Sciatic nerve (tissue), 2 donors: ENCODE data around the gene RFESD. TPM values are rescaled to one million over a fixed set of nuclear protein-coding genes. Genes with fewer than 3 reads are reported as not detected.
A peak's percentile ranks its signal among the peaks of the same experiment; 100 is the strongest.

Source experiments
- ATAC-seq: fragments of 200-7000 bp; cut with Tn5 transposase; one replicate; pipeline ENCODE4 v1.9.1; 2020; ENCODE audit warnings: mild to moderate bottlenecking, moderate library complexity
- DNase-seq: peaks from one replicate; pipeline ENCODE4 v3.0.0-alpha.2; 2020; ENCODE audit warnings: low spot score
- intact Hi-C: fragments of 100-400 bp; cut with DNase I; formaldehyde crosslinking; loops from one replicate; pipeline ENCODE4 v1.14.2; 2022
- total RNA-seq: library from RNA; stranded (reverse); fragmentation: NEBNext Ultra II Directional; extraction: Animal tissue kit (Norgen Biotek cat#: 25700); gene quantifications from one replicate; pipeline ENCODE4 v1.2.1, GENCODE V29; 2021
- donor health status: DM: no; HTN: no; CAD: no.
- donor health status: DM: no; HTN: no; CAD: no.

Gene RFESD
- 3.9 TPM for total RNA-seq

DNA sequence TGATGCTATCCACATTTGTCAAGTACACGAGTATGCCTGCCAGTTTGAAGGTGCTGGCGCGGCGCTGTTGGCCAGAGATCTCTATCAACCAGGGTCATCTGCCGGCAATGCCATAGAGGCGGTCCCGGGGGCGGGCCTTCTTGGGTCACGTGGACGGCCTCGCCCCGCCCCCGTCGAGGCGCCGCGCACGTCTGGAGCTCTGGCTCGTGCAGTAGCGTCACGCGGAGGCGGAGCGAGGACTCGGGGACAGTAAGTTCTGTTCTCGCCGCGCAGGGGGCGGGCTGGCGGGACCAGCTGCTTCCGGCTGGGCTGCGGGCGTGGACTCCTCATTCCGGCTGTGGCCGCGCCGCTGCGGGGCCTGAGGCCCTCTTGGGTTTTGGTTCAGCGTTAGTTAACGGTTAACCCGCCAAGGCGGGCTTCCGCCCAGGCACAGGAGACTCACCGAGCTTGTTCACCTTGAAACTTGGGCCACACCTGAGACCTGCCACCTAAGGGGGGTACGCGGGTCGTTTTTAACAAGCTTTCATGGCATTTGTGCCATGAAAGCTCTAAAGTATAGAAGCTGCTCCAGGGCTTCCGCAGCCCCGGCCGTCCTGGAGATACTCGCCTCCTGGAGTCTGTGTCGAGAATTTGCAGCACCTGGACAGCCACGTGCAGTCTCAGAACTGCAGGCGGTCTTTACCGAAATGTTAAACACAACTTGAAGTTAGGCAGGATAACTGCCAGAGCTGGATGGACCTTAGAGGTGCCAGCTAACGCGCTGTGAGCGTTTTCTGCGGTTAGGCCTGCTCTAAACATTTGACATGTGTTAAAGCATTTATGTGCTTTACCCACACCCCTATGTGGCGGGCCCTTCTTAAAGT, at the start of gene RFESD:
Gene RFESD, plus strand, starts transcription at position 209 of the 863 bp plus-strand sequence. CDS start 5,495 bp downstream, outside the sequence.
- DNase-seq (peak; percentile 99), ATAC-seq (peak; percentile 99)
- intact Hi-C loops = loop anchor here (10.0 kb wide), 2 partner anchors 88 to 198 kb away; partner anchors contain the start of gene RHOBTB3

DNA sequence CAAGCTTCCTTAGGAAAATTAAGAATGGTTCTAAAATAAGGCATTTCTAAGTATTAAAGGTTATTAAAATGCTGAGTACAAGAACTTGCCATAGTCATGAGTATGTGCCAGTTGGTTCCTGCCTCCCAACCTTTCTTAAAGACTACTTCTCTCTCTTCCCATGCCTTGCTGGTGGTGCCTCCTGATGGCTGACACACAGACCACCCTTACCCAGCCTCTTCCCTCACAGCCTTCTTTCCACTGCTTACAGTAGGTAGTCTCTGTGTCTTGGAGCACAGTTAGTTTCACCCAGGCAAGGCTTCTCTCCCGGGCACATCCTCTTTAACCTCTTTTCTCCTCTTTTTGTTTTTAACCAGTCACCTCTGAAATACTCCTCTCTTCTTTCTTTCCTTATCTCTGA, 47.3 kb upstream of the RFESD start:
- intact Hi-C loops = no loop called here
- DNase-seq (no peak), ATAC-seq (no peak)

DNA sequence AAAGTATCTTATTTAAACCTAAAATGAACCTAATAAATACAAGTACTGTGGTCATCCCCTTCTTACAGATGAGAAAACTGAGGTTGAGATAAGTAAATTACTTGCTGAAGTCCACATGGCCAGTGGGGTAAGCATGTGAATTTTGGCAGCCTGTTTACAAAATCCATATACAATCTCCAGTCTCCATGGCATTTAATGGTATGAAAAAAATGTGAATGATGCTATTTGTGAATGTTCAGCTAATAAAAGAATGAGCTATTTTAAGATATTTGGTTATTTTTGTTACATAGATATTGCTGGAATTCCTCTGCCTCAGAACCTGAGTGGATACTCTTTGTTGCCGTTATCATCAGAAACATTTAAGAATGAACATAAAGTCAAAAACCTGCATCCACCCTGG, 46.0 kb upstream of the RFESD start:
- intact Hi-C loops = no loop called here
- no peak for ATAC-seq
- DNase-seq = no peak

DNA sequence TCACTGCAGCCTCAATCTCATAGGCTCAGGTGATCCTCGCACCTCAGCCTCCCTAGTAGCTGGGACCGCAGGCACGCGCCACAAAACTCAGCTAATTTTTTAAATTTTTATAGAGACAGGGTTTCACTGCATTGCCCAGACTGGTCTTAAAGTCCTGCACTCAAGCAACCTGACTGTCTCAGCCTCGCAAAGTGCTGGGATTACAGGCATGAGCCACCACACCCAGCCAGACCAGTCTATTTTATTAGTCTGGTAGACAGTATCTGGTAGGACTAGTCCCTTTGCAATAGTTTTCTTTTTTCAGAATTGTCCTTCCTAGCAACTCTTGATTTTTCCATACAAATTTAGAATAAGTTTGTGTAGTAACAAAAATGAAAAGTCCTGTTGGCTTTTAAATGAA, 40.8 kb upstream of the RFESD start:
- intact Hi-C loops = no loop called here
- DNase-seq (no peak), ATAC-seq (no peak)

DNA sequence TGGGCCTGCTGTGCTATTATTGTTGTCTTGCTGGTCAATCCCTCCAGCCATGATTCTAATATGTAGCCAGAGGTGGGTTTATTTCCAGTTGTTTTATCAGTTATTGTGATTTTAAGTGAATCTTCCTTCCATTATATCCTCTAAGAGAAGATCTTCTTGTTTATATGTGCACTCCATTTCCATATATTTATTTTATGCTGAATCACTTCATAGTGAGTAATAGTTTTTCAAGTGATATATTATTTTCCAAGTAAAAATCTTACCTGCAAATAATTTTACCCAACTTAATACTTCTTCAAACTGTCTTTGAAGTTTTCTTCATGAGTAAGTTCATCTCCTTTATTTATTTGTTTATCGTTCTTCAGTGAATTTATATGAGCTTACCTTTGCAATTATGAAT, 40.2 kb upstream of the RFESD start:
- ATAC-seq (no peak), DNase-seq (no peak)
- intact Hi-C loops = no loop called here

DNA sequence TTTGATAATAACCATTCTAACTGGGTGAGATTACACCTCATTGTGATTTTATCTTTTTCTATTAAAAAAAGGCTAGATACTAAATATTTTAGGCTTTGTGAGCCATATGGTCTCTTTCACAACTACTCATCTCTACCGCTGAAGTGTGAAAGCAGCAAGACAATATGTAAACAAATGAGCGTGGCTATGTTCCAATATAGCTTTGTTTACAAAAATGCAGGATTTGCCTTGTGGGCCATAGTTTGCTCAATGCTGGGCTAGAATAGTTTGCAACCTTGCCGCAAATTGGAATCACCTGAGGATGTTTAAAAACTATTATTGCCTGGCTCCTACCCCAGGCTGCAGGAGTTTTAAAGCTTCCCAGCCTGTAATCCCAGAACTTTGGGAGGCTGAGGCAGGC, 36.9 kb upstream of the RFESD start:
- DNase-seq = no peak
- no peak for ATAC-seq
- intact Hi-C loops = no loop called here

DNA sequence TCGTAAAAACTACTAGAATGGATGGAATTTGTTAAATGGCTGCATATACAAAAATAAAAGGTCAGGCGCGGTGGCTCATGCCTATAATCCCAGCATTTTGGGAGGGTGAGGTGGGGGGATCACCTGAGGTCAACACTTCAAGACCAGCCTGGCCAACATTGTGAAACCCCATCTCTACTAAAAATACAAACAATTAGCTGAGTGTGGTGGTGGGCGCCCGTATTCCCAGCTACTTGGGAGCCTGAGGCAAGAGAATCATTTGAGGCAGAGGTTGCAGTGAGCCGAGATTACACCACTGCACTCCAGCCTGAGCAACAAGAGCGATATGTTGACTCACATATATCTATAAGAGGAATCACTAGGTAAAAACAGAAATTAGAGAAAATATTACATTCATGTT, 36.0 kb upstream of the RFESD start:
- intact Hi-C loops = no loop called here
- DNase-seq = no peak
- ATAC-seq = no peak

DNA sequence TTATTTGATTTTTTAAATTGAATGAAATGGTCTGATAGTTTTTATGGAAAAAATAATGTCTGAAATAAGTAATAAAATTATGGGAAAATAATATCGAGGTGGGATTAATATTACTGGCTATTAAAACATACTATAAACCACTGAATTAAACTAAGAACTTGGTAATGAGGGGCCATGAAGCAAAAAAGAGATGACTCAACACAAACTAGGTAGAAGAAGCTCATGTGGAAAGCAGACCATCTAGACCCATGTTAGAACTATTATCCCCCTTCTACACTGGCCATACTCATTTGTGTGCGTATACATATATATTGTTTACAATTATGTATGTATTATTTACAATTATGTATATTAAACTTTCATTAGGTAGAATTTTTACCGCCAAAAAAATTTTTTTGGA, 35.2 kb upstream of the RFESD start:
- intact Hi-C loops = no loop called here
- no peak for ATAC-seq

DNA sequence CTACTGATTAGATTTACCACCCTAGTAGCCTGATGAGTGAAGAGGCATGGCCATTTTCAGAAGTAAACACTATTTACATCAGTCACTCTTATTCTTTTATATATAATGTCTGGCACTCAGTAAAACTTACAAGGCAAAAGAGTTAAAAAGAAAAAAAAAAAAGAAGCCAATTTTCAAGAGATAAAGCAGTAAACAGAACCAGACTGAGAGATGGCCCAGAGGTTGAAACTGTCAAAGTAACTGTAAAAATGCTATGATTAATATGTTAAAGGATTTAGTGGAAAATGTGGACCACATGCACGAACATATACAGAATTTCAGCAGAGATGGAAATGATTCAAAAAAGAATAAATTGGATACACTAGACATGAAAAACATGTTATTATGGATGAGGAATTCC, 33.1 kb upstream of the RFESD start:
- intact Hi-C loops = no loop called here
- ATAC-seq (no peak), DNase-seq (no peak)

More for the DNA sequence above, 35.2 kb upstream of the RFESD start:
- no peak for DNase-seq

DNA sequence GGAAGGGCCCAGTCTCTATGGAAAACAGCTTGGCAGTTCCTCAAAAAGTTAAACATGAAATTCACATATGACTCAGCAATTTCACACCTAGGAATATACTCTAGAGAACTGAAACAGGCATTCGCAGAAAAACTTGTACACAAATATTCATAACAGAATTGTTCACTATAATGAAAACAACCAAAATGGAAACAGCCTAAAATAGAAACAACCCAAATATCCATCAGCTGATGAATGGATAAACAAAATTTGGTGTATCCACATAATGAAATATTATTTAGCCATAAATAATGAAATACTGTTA, 31.5 kb upstream of the RFESD start:
- ATAC-seq = no peak
- intact Hi-C loops = no loop called here
- no peak for DNase-seq

DNA sequence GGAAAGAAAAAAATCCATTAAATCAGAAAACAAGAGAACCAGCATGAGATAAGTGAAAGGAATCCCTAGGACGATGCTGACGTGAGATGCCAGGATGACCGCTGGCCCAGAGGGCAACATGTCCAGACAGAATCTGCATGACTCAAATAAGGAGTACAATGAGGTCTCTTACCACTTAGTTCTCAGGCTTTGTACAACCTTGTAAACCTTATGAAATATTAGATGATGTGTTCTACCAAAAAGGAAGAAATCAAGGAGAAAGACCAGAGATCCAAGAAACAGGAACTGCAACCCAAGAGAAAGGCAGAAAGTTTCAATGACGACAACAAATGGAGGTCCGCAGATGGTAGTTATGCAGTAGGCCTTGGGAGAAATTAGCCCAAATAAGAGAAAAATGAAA, 29.5 kb upstream of the RFESD start:
- ATAC-seq (no peak), DNase-seq (no peak)

DNA sequence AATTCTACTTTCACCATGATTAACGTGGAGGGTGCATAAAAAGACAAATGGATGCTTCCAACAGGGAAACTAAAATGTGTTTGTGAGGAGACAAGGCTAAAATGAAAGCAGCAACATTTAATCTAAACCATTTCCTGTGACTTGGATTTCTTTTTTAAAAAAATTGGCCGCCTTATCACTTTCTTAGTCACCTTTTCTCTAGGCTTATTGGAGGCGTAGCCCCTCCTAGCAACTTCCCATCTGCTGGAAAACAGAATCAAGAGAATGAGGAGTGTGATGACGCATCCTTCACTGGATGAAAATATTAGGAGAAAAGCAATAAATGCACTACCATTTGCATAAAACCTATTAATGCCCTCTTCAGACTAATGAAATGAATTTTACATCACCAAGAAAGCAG, 27.5 kb upstream of the RFESD start:
- ATAC-seq (no peak), DNase-seq (no peak)
- intact Hi-C loops = no loop called here

More for the DNA sequence above, 29.5 kb upstream of the RFESD start:
- intact Hi-C loops = no loop called here

DNA sequence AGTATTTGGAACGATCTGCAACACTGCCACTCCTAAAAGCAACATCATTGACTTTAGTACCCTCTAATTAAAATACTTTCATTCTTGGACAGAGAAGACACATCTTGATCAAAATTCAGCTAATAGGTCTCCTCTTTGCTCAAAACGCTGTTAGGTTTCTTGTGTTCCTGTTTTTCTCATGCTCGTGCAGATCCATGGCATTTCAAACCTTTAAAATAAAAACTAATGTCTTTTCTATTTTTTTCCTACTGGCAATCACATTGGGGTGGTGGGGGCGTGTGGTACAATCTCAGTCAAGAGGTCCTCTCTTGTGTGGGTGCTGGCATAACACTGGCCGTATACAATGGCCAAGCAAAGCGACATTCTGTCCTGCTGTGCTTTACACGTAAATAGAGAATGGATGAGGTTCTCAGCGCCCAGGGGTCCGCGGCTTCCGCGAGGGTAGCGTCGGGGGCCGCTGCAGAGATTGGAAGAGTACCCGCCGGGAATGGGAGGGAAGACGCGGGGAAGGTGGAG, 27.0 kb upstream of the RFESD start:
- no peak for DNase-seq
- intact Hi-C loops = no loop called here
- ATAC-seq = peak; percentile 54

DNA sequence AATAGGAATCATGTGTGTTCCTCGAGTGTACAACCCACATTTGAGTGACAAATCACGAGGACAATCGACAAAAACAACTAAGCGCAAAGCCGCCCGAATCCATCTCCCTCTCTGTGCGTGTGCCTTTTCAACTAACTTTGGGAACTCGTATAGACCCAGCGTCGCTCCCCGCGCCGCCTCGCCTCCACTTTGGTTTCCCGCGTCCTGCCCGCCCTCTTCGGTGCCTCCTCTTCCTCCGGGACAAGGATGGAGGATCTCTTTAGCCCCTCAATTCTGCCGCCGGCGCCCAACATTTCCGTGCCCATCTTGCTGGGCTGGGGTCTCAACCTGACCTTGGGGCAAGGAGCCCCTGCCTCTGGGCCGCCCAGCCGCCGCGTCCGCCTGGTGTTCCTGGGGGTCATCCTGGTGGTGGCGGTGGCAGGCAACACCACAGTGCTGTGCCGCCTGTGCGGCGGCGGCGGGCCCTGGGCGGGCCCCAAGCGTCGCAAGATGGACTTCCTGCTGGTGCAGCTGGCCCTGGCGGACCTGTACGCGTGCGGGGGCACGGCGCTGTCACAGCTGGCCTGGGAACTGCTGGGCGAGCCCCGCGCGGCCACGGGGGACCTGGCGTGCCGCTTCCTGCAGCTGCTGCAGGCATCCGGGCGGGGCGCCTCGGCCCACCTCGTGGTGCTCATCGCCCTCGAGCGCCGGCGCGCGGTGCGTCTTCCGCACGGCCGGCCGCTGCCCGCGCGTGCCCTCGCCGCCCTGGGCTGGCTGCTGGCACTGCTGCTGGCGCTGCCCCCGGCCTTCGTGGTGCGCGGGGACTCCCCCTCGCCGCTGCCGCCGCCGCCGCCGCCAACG, 26.3 kb upstream of the RFESD start, which contains the start of gene GPR150:
Gene GPR150, plus strand, starts transcription at position 58 of the 840 bp plus-strand sequence. Its CDS starts 189 bp downstream, at position 247.
- DNase-seq = peak; percentile 62
- peak; percentile 67 for ATAC-seq
- intact Hi-C loops = no loop called here

DNA sequence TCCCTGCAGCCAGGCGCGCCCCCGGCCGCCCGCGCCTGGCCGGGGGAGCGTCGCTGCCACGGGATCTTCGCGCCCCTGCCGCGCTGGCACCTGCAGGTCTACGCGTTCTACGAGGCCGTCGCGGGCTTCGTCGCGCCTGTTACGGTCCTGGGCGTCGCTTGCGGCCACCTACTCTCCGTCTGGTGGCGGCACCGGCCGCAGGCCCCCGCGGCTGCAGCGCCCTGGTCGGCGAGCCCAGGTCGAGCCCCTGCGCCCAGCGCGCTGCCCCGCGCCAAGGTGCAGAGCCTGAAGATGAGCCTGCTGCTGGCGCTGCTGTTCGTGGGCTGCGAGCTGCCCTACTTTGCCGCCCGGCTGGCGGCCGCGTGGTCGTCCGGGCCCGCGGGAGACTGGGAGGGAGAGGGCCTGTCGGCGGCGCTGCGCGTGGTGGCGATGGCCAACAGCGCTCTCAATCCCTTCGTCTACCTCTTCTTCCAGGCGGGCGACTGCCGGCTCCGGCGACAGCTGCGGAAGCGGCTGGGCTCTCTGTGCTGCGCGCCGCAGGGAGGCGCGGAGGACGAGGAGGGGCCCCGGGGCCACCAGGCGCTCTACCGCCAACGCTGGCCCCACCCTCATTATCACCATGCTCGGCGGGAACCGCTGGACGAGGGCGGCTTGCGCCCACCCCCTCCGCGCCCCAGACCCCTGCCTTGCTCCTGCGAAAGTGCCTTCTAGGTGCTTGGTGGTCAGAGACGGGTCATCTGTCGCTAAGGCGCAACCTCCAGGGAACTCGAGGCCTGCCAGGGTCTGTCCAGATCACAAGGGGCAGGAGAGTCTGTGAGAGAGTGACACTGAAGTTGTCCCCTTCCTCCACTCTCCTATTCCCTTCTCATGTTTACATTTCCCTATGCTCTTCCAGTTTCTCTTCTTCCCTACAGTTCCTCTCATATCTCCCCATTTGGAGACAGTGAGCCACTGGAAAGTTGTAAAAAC, 25.4 kb upstream of the RFESD start:
- intact Hi-C loops = no loop called here
- DNase-seq (peak; percentile 58), ATAC-seq (peak; percentile 55)

DNA sequence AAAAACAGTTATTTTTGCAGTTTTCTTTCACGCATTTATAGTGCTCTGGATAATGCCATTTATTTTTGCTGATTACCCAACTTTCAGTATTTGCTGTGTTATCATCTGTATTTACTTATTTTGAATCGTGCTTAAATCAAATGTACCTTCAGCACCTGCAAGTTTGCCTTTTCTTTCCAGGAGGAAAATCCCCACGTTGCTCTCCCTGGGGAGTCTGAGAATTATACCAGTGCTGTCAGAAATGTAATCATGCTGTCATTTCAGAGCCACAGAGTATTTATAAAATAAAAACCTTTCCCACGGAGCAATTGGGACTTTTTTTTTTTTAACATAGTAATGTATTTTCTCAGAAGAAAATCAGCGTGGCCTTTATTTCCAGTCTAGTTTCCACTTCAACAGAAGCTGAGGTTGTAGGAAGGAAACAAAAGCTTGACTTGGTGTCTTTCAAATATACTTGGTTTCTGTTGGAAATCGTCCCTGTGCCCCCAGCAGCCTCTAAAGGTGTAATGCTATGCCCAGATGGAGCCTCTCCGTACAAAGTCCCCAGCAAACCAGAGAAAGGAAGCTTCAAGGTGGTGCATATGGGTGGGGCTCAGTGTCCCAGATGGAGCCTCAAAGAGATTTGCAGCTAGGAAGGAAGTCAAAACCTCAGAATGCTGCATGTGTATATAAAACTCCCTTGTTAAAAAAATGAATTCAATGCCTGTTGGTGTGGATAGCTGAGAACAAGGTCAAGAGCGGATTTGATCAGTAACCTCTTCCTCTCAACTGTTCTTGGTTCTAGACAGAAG, 24.5 kb upstream of the RFESD start:
- intact Hi-C loops = no loop called here

DNA sequence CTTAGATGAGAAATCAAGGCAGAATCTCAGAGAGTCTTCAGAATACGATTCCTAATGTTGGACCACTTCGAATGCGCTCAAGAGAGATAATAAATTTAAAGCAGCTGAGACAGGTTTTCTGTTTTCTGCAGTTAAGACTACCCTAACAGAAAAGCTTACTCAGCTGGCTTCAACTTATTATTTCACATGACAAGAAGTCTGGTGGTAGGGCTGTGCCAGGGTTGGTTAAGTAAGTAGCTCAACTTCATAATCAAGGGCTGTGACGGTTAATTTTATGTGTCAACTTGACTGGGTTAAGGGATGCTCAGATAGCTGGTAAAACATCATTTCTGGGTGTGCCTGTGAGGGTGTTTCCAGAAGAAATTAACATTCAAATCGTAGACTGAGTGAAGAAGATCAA, 22.9 kb upstream of the RFESD start:
- DNase-seq (no peak), ATAC-seq (no peak)
- intact Hi-C loops = no loop called here

More for the DNA sequence above, 24.5 kb upstream of the RFESD start:
- no peak for DNase-seq
- ATAC-seq = no peak

DNA sequence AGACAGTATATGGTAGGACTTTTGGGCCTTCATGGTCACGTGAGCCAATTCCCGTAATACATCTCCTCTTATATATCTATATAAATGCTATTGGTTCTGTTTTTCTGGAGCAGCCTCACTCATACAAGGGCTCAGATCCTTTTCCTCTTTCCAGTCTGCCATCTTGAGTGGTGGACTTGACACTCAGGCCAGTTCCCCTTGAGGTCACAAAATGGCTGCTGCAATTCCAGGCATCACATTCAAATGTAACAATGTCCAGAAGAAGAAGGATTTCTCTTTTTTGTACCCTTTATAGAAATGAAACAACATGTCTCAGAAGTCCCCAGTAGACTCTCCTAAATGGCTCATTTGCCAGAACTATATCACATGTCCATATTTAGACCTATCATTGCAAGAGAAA, 22.2 kb upstream of the RFESD start:
- intact Hi-C loops = no loop called here
- ATAC-seq (no peak), DNase-seq (no peak)
